Astrocyte (in vitro differentiated cells and primary cell): Measurements from ENCODE around the gene LIPI. TPM values are rescaled to one million over a fixed set of nuclear protein-coding genes. Genes with fewer than 3 reads are reported as not detected.

Source experiments
- DNase-seq: peaks from one replicate; pipeline ENCODE4 v3.0.0-alpha.2; 2010; ENCODE audit warnings: low read depth
- FAIRE-seq: peaks from 2 replicates; lab custom pipeline; 2011; peaks lifted over from hg19 to GRCh38; lab: Jason Lieb, UNC
- H2AFZ ChIP-seq: 2 replicates; pipeline ENCODE4 v1.6.0; 2012; ENCODE audit warnings: low read depth, low read length, inconsistent platforms
- H3K27ac ChIP-seq: 2 replicates; pipeline ENCODE4 v1.5.1; 2011; ENCODE audit warnings: low read depth, low read length, inconsistent platforms
- H3K27me3 ChIP-seq: 2 replicates; pipeline ENCODE4 v1.6.0; 2011; ENCODE audit warnings: low read length, inconsistent platforms; ENCODE audit not compliant: insufficient read depth
- H3K36me3 ChIP-seq: 2 replicates; pipeline ENCODE4 v1.5.1; 2011; ENCODE audit warnings: low read length, inconsistent platforms; ENCODE audit not compliant: insufficient read depth
- H3K4me1 ChIP-seq: 2 replicates; pipeline ENCODE4 v1.5.1; 2011; ENCODE audit warnings: low read length, inconsistent platforms; ENCODE audit not compliant: insufficient read depth
- H3K4me2 ChIP-seq: 2 replicates; pipeline ENCODE4 v1.6.0; 2012; ENCODE audit warnings: low read length, inconsistent platforms
- H3K4me3 ChIP-seq: 2 replicates; pipeline ENCODE4 v1.5.1; 2011; ENCODE audit warnings: low read depth, mild to moderate bottlenecking, low read length, inconsistent platforms; ENCODE audit not compliant: insufficient read depth
- H3K79me2 ChIP-seq: 2 replicates; pipeline ENCODE4 v1.6.0; 2012; ENCODE audit warnings: mild to moderate bottlenecking, low read length, inconsistent platforms; ENCODE audit not compliant: insufficient read depth
- H3K9ac ChIP-seq: 2 replicates; pipeline ENCODE4 v1.6.0; 2012; ENCODE audit warnings: mild to moderate bottlenecking, low read length, inconsistent platforms
- H3K9me3 ChIP-seq: 2 replicates; pipeline ENCODE4 v1.5.1; 2012; ENCODE audit warnings: low read depth, mild to moderate bottlenecking, low read length, inconsistent platforms; ENCODE audit not compliant: insufficient read depth
- H4K20me1 ChIP-seq: 2 replicates; pipeline ENCODE4 v1.6.0; 2012; ENCODE audit warnings: low read length, inconsistent platforms; ENCODE audit not compliant: insufficient read depth
- H3K27ac Mint-ChIP-seq: one replicate; pipeline ENCODE4 v1.8.0; 2021; ENCODE audit warnings: mild to moderate bottlenecking, mixed read lengths; ENCODE audit not compliant: unreplicated experiment
- H3K27me3 Mint-ChIP-seq: one replicate; pipeline ENCODE4 v1.8.0; 2021; ENCODE audit warnings: low read depth, mixed read lengths; ENCODE audit not compliant: unreplicated experiment
- H3K36me3 Mint-ChIP-seq: one replicate; pipeline ENCODE4 v1.8.0; 2021; ENCODE audit warnings: low read depth, mixed read lengths; ENCODE audit not compliant: unreplicated experiment
- H3K4me1 Mint-ChIP-seq: one replicate; pipeline ENCODE4 v1.8.0; 2021; ENCODE audit warnings: low read depth, mixed read lengths; ENCODE audit not compliant: unreplicated experiment
- H3K4me3 Mint-ChIP-seq: one replicate; pipeline ENCODE4 v1.8.0; 2021; ENCODE audit warnings: mild to moderate bottlenecking, moderate library complexity, mixed read lengths; ENCODE audit not compliant: unreplicated experiment
- H3K9me3 Mint-ChIP-seq: one replicate; pipeline ENCODE4 v1.8.0; 2021; ENCODE audit warnings: mild to moderate bottlenecking, mixed read lengths; ENCODE audit not compliant: unreplicated experiment
- CTCF ChIP-seq: IDR thresholded peaks from 2 replicates; pipeline ENCODE4 v1.5.1; 2011; ENCODE audit warnings: low read depth, mild to moderate bottlenecking, inconsistent platforms, low read length, moderate library complexity; ENCODE audit not compliant: insufficient read depth
- EZH2 ChIP-seq: IDR thresholded peaks from 2 replicates; pipeline ENCODE4 v1.6.1; 2012; ENCODE audit warnings: mild to moderate bottlenecking, low read length, inconsistent platforms; ENCODE audit not compliant: insufficient read depth
- total RNA-seq: library from RNA; stranded (reverse); gene quantifications from 2 replicates; pipeline ENCODE4 v1.2.1, GENCODE V29; 2021

Gene LIPI
- total RNA-seq, 1 donor from 2014 or later, result not detected

- DNase-seq (no peak), FAIRE-seq (no peak)
- Histone ChIP-seq H3K27me3 (no peaks in the 10 kb centered on the region), H3K79me2 (no peaks in the 10 kb centered on the region), H4K20me1 (no peaks in the 10 kb centered on the region), H3K36me3 (no peaks in the 10 kb centered on the region), H3K9me3 (no peaks in the 10 kb centered on the region), H3K4me3 (no peak overlapping the region), H3K4me2 (no peak overlapping the region), H3K27ac (no peak overlapping the region), H3K4me1 (no peaks in the 10 kb centered on the region), H2AFZ (no peak overlapping the region), H3K9ac (no peak overlapping the region)
- no peaks in the 10 kb centered on the region for H3K9me3 Mint-ChIP-seq
- H3K4me1 Mint-ChIP-seq, result peaks cover 7% of the 10 kb centered on the region
- H3K4me3 Mint-ChIP-seq, result no peak overlapping the region
- H3K27ac Mint-ChIP-seq, result no peak overlapping the region
- TF ChIP-seq CTCF, result no peak
- TF ChIP-seq EZH2, result no peak
- H3K36me3 Mint-ChIP-seq, result no peaks in the 10 kb centered on the region
- H3K27me3 Mint-ChIP-seq, result peaks cover 3% of the 10 kb centered on the region
Measured at GRCh38 chr21:14072761-14073535, 137.8 kb downstream of the LIPI start.

- H3K9me3 Mint-ChIP-seq, result no peaks in the 10 kb centered on the region
- TF ChIP-seq EZH2 (no peak), CTCF (no peak)
- H3K27ac ChIP-seq, result no peak overlapping the region
- H3K27me3 ChIP-seq, result no peaks in the 10 kb centered on the region
- H3K4me1 Mint-ChIP-seq, result peaks cover 4% of the 10 kb centered on the region
- DNase-seq (no peak), FAIRE-seq (no peak)
- no peak overlapping the region for H3K27ac Mint-ChIP-seq
- H3K4me3 Mint-ChIP-seq, result no peak overlapping the region
- no peak overlapping the region for H3K9ac ChIP-seq
- H3K4me1 ChIP-seq, result no peaks in the 10 kb centered on the region
- no peak overlapping the region for H3K4me2 ChIP-seq
- no peak overlapping the region for H2AFZ ChIP-seq
- H3K36me3 ChIP-seq, result no peaks in the 10 kb centered on the region
- no peaks in the 10 kb centered on the region for H3K36me3 Mint-ChIP-seq
- no peaks in the 10 kb centered on the region for H3K9me3 ChIP-seq
- H3K79me2 ChIP-seq, result no peaks in the 10 kb centered on the region
- no peaks in the 10 kb centered on the region for H4K20me1 ChIP-seq
- H3K4me3 ChIP-seq, result no peak overlapping the region
- H3K27me3 Mint-ChIP-seq, result peaks cover 3% of the 10 kb centered on the region
Measured at GRCh38 chr21:14071902-14072734, 138.6 kb downstream of the LIPI start.
